Muscle layer of duodenum (tissue), 2 donors: ENCODE results near the gene STXBP1.

ENCODE experiments used
- H3K27ac ChIP-seq: one replicate; pipeline ENCODE4 v1.7.0; 2013; ENCODE audit warnings: mild to moderate bottlenecking, low read length
- H3K27me3 ChIP-seq: one replicate; pipeline ENCODE4 v1.7.0; 2013; ENCODE audit warnings: low read depth, mild to moderate bottlenecking, control low read depth, low read length
- H3K36me3 ChIP-seq, 2 donors: one replicate each; pipeline ENCODE4 v1.7.0; 2013; ENCODE audit warnings: low read length in 2 of 2, control low read depth in 1 of 2, mild to moderate bottlenecking in 1 of 2; ENCODE audit not compliant: insufficient read depth in 2 of 2, control insufficient read depth in 1 of 2
- H3K4me1 ChIP-seq, 2 donors: one replicate each; pipeline ENCODE4 v1.7.0; 2013; ENCODE audit warnings: low read length in 2 of 2, mild to moderate bottlenecking in 2 of 2, control low read depth in 1 of 2, moderate library complexity in 1 of 2; ENCODE audit not compliant: insufficient read depth in 2 of 2, control insufficient read depth in 1 of 2
- H3K4me3 ChIP-seq, 2 donors: one replicate each; pipeline ENCODE4 v1.7.0; 2013; ENCODE audit warnings: low read length in 2 of 2, low read depth in 1 of 2, mild to moderate bottlenecking in 1 of 2
- H3K9me3 ChIP-seq, 2 donors: one replicate each; pipeline ENCODE4 v1.7.0; 2013; ENCODE audit warnings: low read length in 2 of 2, control low read depth in 1 of 2, mild to moderate bottlenecking in 1 of 2; ENCODE audit not compliant: control insufficient read depth in 1 of 2
- donor health status: healthy.

Gene STXBP1

GRCh38 chr9:127626752-127627493 lies 14.8 kb downstream of the STXBP1 start:
- Histone ChIP-seq H3K4me1 (peaks cover 0 to 20% of the 10 kb centered on the region in 2 donors), H3K27ac (no peak overlapping the region)

GRCh38 chr9:127627494-127627855 lies 15.4 kb downstream of the STXBP1 start:
- Histone ChIP-seq H3K36me3 (no peaks in the 10 kb centered on the region), H3K4me3 (no peak overlapping the region), H3K9me3 (no peaks in the 10 kb centered on the region), H3K27ac (no peak overlapping the region), H3K27me3 (no peaks in the 10 kb centered on the region), H3K4me1 (peaks cover 0 to 15% of the 10 kb centered on the region in 2 donors)

More at GRCh38 chr9:127626752-127627493, 14.8 kb downstream of the STXBP1 start:
- Histone ChIP-seq H3K4me3 (no peak overlapping the region), H3K36me3 (no peaks in the 10 kb centered on the region), H3K27me3 (no peaks in the 10 kb centered on the region), H3K9me3 (no peaks in the 10 kb centered on the region)

- no peak overlapping the region for H3K4me3 ChIP-seq
- H3K27ac ChIP-seq = no peak overlapping the region
- no peaks in the 10 kb centered on the region for H3K9me3 ChIP-seq
- H3K36me3 ChIP-seq = no peaks in the 10 kb centered on the region
- no peaks in the 10 kb centered on the region for H3K27me3 ChIP-seq
- peaks cover 0 to 15% of the 10 kb centered on the region in 2 donors for H3K4me1 ChIP-seq
Observed at GRCh38 chr9:127628758-127629467, 16.8 kb downstream of the STXBP1 start.

GRCh38 chr9:127629468-127630081 lies 17.5 kb downstream of the STXBP1 start:
- Histone ChIP-seq H3K27ac (no peak overlapping the region), H3K9me3 (no peaks in the 10 kb centered on the region), H3K4me3 (no peak overlapping the region), H3K36me3 (no peaks in the 10 kb centered on the region), H3K4me1 (peaks cover 4 to 15% of the 10 kb centered on the region in 2 donors), H3K27me3 (no peaks in the 10 kb centered on the region)

GRCh38 chr9:127633216-127633862 lies 21.3 kb downstream of the STXBP1 start:
- no peak overlapping the region for H3K27ac ChIP-seq
- peaks cover 4 to 15% of the 10 kb centered on the region in 2 donors for H3K4me1 ChIP-seq
- H3K27me3 ChIP-seq = no peaks in the 10 kb centered on the region
- no peak overlapping the region for H3K4me3 ChIP-seq
- H3K36me3 ChIP-seq = no peaks in the 10 kb centered on the region
- H3K9me3 ChIP-seq = no peaks in the 10 kb centered on the region

- Histone ChIP-seq H3K4me3 (no peak overlapping the region), H3K9me3 (no peaks in the 10 kb centered on the region), H3K36me3 (no peaks in the 10 kb centered on the region), H3K4me1 (peaks cover 4 to 11% of the 10 kb centered on the region in 2 donors), H3K27me3 (no peaks in the 10 kb centered on the region), H3K27ac (no peak overlapping the region)
Observed at GRCh38 chr9:127634021-127634420, 21.9 kb downstream of the STXBP1 start.

- Histone ChIP-seq H3K4me3 (no peak overlapping the region), H3K27me3 (no peaks in the 10 kb centered on the region), H3K4me1 (peaks cover 4 to 5% of the 10 kb centered on the region in 2 donors), H3K27ac (no peak overlapping the region), H3K36me3 (no peaks in the 10 kb centered on the region), H3K9me3 (no peaks in the 10 kb centered on the region)
Observed at GRCh38 chr9:127634698-127635097, 22.6 kb downstream of the STXBP1 start.

- peaks cover 0 to 4% of the 10 kb centered on the region in 2 donors for H3K4me1 ChIP-seq
- H3K4me3 ChIP-seq = no peak overlapping the region
- H3K27ac ChIP-seq = no peak overlapping the region
- H3K27me3 ChIP-seq = no peaks in the 10 kb centered on the region
- no peaks in the 10 kb centered on the region for H3K9me3 ChIP-seq
- no peaks in the 10 kb centered on the region for H3K36me3 ChIP-seq
Observed at GRCh38 chr9:127635201-127635735, 23.2 kb downstream of the STXBP1 start.

- Histone ChIP-seq H3K9me3 (no peaks in the 10 kb centered on the region), H3K4me3 (peak overlapping the region in 1 of 2 donors; percentile 4), H3K36me3 (no peaks in the 10 kb centered on the region), H3K27me3 (no peaks in the 10 kb centered on the region), H3K4me1 (peaks cover 0 to 4% of the 10 kb centered on the region in 2 donors), H3K27ac (peak overlapping the region; percentile 47)
Observed at GRCh38 chr9:127637322-127637847, 25.3 kb downstream of the STXBP1 start.

GRCh38 chr9:127640908-127641545 lies 28.9 kb downstream of the STXBP1 start:
- no peaks in the 10 kb centered on the region for H3K36me3 ChIP-seq
- no peak overlapping the region for H3K27ac ChIP-seq
- no peaks in the 10 kb centered on the region for H3K4me1 ChIP-seq
- H3K4me3 ChIP-seq = no peak overlapping the region
- H3K27me3 ChIP-seq = no peaks in the 10 kb centered on the region
- no peaks in the 10 kb centered on the region for H3K9me3 ChIP-seq
